Astrocyte of the hippocampus (primary cell): ENCODE measurements around the gene TARS3.

Experiments used
- DNase-seq: peaks from one replicate; pipeline ENCODE4 v3.0.0; 2011; ENCODE audit warnings: low read depth, low spot score

Gene TARS3

GRCh38 chr15:101698314-101698713 lies 26.0 kb downstream of the TARS3 start:
- DNase-seq: no peak

- DNase-seq: no peak
These were observed 26.8 kb downstream of the TARS3 start for GRCh38 chr15:101697488-101697887.

- DNase-seq: no peak
These were observed 27.4 kb downstream of the TARS3 start for GRCh38 chr15:101696829-101697228.

GRCh38 chr15:101694261-101694660 lies 30.0 kb downstream of the TARS3 start:
- DNase-seq: no peak

GRCh38 chr15:101692801-101693598 lies 31.3 kb downstream of the TARS3 start:
- no peak for DNase-seq

- DNase-seq: peak; percentile 31
These were observed 34.4 kb downstream of the TARS3 start for GRCh38 chr15:101689901-101690300.

DNA sequence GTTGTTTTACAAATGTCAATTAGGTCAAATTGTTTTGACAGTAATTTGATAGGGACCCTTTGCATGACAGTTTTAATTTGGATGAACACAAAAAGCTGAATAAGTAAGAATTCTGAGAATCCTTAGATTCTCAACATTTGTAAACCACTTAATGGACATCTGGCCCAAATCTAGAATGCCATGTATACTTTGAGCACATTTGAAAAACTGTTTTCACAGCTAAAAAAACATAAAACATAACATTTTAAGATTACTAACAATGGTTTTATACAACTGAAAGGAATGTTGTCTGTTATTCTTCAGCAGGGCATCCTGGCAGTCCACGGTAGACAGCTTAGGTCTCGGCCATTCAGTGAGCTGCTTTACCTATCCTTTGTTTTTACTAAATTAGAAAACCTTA lies 37.6 kb downstream of the TARS3 start:
- no peak for DNase-seq

GRCh38 chr15:101684877-101685276 lies 39.4 kb downstream of the TARS3 start:
- no peak for DNase-seq

GRCh38 chr15:101684384-101684783 lies 39.9 kb downstream of the TARS3 start:
- peak; percentile 47 for DNase-seq

- no peak for DNase-seq
These were observed 44.5 kb downstream of the TARS3 start for GRCh38 chr15:101679806-101680205.

DNA sequence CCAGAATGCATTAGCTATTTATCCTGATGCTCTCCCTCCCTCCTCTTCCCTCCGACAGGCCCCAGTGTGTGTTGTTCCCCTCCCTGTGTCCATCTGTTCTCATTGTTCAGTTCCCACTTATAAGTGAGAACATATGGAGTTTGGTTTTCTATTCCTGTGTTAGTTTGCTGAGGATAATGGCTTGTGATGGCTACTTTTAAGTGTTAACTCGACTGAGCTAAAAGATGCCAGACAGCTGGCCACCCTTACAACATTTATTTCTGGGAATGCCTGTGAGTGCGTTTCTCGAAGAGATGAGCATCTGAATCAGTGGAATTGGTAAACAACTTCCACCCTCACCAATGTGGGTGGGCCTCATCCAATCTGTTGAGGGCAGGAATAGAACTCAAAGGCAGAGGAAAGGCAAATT lies 47.3 kb downstream of the TARS3 start:
- DNase-seq: no peak

GRCh38 chr15:101675796-101676582 lies 48.3 kb downstream of the TARS3 start:
- DNase-seq: peak; percentile 81

- DNase-seq: peak; percentile 69
These were observed 49.3 kb downstream of the TARS3 start for GRCh38 chr15:101675015-101675414.

GRCh38 chr15:101672298-101672697 lies 52.0 kb downstream of the TARS3 start:
- DNase-seq: no peak

DNA sequence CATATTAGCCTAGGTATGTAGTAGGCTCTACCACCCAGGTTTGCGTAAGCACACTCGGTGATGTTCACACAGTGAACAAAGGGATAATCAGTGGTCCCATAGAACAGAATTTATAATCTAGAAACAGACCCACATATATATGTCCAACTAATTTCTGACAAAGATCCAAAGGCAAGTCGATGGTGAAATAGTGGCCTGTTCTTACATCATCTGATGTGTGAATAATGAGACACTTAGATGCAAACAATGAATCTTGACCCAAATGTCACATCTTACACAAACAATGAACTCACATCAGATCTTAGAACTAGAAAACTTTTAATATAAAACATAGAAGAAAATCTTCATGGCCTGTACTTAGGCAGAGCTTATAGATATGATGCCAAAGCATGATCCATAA lies 54.5 kb downstream of the TARS3 start:
- DNase-seq: no peak

DNA sequence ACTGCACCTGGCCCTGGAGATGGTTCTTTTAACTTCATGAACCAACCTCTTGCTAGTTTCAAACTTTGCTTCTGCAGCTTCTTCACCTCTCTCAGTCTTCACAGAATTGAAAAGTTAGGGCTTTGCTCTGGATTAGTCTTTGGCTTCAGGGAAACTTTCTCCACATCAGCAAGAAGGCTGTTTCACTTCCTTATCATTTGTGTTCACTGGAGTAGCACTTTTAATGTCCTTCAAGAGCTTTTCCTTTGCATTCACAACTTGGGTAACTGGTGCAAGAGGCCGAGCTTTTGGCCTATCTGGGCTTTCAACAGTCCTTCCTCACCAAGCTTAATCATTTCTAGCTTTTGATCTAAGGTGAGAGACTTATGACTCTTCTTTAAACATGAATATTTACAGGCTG lies 56.4 kb downstream of the TARS3 start:
- no peak for DNase-seq

DNA sequence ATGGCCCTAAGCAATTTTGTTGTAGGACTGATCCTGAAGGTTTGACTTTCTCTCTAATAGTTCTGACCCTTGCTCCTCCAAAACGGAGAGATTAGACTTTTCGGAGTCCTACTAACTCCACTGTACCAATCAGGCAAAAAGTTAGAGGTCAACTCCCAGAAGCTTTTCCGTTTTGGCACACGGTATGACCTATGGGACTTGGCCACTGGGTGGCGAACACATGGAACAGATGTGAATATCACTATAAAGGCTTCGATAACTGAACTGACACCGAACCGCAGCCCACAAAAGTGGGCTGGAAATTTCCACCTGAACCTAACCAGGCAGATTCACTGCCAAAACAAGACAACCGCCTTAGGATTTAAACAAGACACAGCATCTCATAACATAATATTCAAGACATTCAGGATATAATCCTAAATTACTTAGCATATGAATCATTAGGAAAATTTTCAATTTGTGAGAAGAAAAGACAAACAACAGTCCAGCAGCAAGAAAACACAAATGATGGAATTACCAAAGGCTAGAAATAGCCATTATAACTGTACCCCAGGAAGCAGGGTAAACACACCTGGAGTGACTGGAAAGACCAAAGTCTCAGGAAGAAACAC lies 59.9 kb downstream of the TARS3 start:
- DNase-seq: peak; percentile 9

DNA sequence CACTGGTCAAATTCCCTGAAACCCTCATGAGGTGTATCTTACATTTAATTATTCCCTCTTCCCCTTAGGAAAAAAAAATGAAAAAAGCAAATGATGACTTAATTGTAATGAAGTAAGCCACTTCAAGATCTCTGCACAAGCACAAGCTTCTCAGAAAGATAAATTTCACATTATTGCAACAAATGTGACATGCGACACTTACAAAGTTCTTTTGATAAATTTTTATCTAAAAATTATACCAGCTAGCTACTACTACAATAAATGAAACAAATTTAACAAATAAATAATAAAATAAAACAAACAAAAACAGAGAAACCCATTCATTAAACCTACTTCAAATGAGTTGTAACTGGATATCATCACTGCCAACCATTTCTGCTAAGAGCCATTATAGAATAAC lies 62.1 kb downstream of the TARS3 start:
- no peak for DNase-seq

GRCh38 chr15:101660005-101660404 lies 64.3 kb downstream of the TARS3 start:
- no peak for DNase-seq

GRCh38 chr15:101657968-101658784 lies 66.1 kb downstream of the TARS3 start:
- DNase-seq: peak; percentile 17

- DNase-seq: no peak
These were observed 67.1 kb downstream of the TARS3 start for GRCh38 chr15:101657171-101657570.
